Umbilical cord (tissue), 2 donors: ENCODE data around the gene ARHGAP5. TPM values are rescaled to one million over a fixed set of nuclear protein-coding genes. Genes with fewer than 3 reads are reported as not detected.
A peak's percentile ranks its signal among the peaks of the same experiment; 100 is the strongest.

ENCODE experiments used
- DNase-seq: peaks from one replicate; pipeline ENCODE4 v3.0.0-alpha.2; 2015; ENCODE audit warnings: low spot score
- total RNA-seq: library from RNA; depleted of rRNA; stranded (reverse); fragments of >200 nt; gene quantifications from one replicate; pipeline ENCODE4 v1.2.3, GENCODE V29; 2014; ENCODE audit warnings: low replicate concordance; ENCODE audit not compliant: insufficient read depth

ARHGAP5 gene, protein sequence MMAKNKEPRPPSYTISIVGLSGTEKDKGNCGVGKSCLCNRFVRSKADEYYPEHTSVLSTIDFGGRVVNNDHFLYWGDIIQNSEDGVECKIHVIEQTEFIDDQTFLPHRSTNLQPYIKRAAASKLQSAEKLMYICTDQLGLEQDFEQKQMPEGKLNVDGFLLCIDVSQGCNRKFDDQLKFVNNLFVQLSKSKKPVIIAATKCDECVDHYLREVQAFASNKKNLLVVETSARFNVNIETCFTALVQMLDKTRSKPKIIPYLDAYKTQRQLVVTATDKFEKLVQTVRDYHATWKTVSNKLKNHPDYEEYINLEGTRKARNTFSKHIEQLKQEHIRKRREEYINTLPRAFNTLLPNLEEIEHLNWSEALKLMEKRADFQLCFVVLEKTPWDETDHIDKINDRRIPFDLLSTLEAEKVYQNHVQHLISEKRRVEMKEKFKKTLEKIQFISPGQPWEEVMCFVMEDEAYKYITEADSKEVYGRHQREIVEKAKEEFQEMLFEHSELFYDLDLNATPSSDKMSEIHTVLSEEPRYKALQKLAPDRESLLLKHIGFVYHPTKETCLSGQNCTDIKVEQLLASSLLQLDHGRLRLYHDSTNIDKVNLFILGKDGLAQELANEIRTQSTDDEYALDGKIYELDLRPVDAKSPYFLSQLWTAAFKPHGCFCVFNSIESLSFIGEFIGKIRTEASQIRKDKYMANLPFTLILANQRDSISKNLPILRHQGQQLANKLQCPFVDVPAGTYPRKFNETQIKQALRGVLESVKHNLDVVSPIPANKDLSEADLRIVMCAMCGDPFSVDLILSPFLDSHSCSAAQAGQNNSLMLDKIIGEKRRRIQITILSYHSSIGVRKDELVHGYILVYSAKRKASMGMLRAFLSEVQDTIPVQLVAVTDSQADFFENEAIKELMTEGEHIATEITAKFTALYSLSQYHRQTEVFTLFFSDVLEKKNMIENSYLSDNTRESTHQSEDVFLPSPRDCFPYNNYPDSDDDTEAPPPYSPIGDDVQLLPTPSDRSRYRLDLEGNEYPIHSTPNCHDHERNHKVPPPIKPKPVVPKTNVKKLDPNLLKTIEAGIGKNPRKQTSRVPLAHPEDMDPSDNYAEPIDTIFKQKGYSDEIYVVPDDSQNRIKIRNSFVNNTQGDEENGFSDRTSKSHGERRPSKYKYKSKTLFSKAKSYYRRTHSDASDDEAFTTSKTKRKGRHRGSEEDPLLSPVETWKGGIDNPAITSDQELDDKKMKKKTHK (N-terminal part only)
- total RNA-seq, result 273 TPM

DNA sequence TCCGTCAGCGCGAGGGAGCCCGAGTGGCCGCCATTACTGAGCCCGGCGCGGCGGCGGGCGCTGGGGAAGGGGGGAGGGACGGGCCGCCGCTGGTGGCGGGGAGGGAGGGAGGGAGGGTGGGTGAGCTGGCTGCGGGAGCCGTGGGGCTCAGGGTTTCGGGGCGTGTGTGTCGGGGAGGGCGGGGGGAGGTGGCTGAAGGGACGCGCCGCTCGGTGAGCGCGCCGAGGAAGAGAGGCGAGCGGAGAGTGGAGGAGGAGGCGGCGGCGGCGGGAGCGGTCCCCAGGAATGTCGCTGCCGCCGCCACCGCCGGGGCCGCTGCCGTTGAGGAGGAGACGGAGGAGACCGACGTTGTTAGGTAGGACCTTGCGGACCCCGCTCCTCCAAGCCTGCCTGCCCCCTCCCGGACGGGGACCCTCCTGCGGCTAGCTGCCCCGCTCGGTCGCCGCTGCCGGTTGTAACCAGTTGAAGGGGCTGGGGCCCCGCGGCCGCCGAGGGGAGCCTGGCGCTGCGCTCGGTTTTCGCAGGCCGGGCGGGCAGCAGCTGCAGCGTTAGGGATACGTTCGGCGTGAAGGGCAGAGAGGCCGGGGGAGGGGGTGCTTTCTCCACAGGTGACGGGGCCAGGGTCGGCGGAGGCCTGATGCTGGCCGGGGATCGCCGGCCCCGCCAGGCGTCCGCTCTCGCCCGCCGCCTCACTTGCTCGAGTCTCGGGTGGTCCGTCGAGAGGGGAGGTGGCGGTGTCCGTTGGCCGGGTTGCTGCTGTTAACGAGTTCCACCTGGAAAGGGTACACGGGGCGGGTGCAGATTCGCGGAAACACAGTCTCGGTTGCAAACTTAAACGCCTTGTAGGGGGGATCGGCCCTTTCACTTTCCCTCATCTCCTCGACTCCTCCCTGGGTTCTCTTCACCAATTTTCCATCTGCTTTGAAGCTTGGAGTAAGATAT lies at the start of gene ARHGAP5:
Gene ARHGAP5, plus strand, starts transcription at position 224 of the 942 bp plus-strand sequence. CDS start 13,366 bp downstream, outside the sequence.
- DNase-seq, result no peak

DNA sequence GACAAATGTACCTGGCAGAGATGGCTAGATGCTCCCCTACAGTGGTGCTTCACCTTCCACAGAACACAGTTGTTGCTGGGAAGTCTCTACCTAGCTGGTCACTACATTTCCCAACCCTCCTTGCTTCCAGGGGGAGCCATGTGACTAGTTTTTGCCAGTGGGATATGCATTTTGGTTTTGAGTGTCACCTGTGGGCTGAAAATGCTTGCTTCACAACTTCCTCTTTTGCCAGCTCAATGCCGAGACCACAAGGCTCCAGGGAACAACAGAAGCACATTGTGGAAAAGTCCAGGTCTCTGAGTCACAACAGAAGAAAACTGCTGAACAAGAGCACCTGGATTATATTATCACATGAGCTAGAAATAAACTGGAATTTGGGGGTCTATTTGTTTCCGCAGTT lies 48.5 kb upstream of the ARHGAP5 start:
- DNase-seq, result no peak

DNA sequence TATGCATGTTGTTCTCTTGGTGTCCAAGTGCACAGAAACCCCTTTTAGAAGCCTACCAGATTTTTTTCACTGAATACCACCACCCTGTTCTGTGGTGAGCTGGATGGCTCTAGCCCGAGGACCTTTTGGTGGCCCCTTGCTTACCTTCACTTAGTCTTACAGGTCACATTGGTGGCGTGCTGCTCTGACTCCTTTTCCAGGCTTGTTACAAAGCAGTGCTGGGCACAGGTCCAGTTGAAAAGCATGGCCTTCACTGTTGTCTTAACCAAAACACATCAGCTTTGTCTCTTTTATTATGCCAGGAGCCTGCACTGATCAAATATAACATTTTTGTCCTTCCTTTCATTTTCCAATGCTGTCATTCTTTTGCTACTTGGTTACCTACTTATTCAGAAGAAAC lies 43.6 kb upstream of the ARHGAP5 start:
- no peak for DNase-seq

DNA sequence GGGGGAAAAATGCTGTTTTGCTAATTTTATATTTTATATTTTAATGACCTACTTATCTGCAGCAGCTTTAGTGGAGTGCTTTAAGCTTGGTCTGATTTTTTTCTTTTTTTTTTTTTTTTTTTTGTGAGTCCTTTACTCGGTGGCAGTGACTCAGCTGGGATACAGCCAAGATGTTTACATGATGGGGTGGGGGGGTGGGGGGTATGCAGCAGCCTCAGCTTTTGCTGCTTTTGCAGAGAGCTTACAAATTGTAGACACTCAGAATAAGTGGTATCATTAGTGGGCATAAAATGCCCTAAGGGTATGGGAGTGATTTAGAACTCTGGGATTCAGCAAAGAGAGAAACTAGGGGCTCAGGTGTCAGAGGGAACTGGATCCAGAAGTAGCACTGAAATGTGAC lies 38.2 kb upstream of the ARHGAP5 start:
- no peak for DNase-seq

DNA sequence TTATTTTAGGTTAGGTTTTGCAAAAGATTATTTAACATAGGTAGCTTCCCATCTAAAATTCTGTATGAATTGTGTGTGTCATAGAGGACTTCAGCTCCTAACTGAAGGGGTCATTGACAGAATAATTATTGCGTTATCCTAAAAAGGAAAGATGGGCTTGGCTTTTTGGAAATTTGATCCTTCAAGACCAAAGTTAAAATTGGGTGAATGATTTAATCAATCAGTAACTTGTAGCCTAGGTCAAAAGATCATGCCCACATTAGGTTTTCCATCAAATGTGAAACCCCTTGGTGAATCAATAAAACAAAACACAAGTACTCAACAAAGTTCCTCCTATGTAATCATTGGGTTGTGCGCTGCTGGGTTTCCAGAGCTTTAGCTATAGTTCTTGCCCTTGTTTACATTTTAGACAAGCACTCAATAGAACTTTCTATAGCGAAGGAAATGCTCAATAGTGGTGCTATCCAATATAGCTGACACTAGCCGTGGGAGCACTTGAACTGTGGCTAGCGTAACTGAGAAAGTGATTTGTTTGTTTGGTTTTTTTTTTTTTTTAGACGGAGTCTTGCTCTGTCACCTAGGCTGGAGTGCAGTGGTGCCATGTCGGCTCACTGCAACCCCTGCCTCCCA lies 37.6 kb upstream of the ARHGAP5 start:
- DNase-seq, result no peak

DNA sequence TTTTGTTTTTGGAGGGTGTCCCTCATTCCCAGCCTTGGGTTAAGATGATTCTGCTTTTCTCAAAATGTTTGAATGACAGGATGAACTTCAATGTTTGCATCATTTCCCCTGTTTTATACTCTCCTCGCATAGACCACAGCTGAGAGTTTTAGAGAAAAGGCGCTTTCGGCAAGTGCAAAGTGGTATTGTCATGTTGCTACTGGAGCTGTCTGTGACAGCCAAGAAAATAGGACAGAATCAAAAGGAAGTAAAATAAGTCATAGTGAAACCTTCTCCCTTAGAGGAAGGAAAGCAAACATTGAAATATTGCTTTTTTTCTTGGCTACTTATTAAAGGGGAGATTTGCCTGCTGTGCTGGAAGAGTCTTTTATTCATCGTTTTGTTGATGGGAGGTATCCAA lies 33.5 kb upstream of the ARHGAP5 start:
- peak; percentile 25 for DNase-seq

DNA sequence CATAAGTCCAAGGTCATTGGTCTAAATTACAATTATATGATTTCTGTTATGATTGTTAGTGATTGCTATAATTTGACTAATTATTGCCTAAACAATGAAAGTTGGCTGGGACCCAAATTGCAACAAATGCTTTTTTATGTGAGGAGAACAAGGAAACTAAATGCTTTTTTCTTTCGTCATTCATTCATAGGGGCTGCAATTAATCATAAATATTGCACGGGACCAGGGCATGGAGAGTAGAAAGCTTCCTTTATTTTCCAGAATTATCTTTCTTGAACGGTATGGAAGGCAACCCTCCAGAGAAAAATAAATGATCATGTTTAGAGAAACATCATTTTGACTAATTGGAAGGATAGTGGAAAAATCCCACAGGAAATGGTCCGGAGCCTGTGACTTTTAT lies 32.6 kb upstream of the ARHGAP5 start:
- DNase-seq, result no peak

DNA sequence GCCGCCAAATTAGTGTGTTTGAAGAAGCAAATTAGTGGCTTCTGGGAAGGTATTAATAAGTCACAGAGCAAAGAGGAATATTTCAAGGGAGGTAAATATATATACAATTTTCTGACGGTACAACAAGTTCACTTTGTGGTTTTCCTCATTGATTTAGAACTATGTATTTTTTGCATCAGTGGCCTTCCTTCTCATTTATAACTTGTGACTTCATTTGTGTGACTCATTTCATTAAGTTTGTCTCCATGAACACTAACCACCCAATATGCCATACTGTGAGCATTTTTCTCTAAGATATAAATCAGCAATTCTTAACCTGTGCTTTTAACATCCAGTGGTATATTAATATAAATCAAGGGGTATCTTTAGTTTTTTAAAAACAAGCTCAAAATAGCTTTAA lies 29.3 kb upstream of the ARHGAP5 start:
- DNase-seq, result no peak

DNA sequence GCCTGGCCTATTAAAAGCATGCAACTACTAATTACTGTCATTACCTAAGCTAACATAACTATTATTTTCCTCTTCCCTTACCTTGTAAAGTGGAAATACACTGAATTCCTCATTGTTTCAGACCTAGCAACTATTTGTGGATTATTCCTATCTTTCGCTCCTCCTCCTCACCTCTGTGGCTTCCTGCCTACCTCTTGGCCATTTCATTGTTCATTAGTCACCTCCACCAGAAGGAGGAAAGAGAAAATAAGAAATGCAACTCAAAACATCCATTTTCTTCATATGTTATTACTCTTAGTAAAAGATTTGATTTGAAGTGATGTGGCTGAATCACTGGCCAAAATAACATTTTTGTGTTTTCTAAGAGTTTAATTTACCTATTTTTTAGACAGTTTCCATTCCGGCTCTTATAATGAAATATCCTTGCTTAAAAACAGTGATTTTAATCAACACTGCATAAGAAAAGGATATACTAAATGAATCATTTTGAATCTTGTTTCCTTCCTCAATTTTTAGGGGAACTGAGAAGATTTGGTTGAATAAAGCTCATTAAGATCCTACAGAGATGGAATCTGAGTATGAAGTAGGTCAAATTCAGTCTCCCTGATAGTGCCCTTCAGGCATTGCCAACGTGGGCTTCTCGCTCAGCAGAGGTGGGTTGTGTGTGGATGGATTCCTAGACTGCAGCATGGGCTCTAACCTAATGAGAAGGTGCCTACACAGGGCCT lies 27.6 kb upstream of the ARHGAP5 start:
- DNase-seq, result no peak

DNA sequence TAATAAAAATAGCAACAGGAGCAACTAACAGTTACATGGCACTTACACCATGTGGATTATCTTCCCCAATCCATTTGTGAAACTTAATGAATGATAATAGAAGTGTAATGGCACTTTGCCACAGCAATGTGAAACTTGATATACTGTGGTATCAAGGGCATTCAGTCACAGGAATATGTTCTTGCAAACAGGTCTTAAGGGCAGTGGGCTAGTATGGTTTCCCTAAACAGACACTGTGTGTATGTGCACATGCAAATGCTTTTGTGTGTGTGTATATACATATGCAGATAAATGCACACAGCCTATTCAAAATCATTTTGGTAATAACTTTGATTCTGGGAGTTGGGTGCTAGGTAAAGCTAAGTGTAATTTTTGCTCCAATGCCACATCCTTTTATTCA lies 26.2 kb upstream of the ARHGAP5 start:
- DNase-seq, result no peak

DNA sequence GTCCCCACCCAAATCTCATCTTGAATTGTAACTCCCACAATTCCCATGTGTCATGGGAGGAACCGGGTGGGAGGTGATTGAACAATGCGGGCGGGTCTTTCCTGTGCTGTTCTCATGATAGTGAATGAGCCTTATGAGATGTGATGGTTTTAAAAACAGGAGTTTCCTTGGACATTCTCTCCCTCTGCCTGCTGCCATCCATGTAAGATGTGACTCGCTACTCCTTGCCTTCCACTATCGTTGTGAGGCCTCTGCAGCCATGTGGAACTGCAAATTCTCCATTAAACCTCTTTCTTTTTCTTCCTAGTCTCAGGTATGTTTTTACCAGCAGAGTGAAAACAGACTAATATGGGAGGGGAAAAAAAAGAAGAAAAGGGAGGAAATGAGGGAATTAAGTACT lies 22.6 kb upstream of the ARHGAP5 start:
- no peak for DNase-seq

DNA sequence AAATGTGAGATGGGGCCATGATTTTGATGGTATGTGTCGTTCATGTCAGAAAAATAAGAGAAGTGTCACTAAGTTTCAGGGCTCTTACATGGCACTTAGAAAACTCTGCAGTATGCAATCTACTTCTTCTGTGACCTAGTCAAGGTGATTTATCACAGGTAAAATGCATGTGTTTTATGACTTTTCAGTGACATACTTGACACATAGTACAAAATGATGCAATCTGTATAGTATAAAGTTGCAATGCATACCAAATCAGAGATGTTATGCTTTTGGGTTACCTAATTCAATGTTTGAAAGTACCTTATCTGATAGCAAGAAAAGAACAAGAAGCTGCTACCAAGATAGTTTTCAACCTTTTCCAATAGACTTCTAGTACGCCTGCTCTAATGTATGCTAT lies 21.9 kb upstream of the ARHGAP5 start:
- DNase-seq, result no peak

DNA sequence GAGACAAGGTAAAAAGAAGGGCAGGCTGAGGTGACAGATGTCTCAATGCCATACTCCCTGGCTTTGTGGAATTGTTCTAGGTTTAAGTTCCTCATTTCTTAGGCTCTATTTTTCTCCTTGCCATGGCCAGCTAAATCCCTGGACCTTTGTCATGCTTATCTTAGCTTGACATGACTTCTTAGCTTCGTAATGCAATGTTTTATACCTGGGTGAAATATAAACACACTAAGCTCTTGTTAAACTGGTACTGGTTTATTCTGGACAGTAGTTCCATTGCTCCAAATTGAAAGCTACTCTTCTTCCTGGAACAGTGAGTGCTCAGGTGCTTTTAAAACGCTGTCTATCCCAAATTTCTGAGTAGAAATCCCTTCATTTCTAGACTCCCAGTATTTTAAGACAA lies 17.4 kb upstream of the ARHGAP5 start:
- no peak for DNase-seq

DNA sequence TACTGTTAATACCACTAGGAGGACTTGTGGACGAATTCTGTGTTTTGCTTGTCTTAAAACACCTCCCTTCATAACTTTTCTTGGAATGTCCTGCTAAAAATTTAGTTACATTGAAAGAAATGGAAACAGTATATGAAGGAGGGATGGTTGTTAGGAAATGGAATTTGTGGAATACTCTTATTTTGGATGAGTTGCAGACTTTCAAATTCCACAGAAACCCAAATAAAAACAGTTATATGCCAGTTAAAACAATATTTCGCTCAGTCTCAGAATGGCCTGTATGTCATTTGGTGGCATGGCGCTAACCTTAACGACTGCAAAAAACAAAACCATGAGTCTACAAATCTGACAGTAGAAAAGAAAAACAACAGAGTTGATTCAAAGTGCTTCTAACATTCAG lies 12.2 kb upstream of the ARHGAP5 start:
- DNase-seq, result no peak

DNA sequence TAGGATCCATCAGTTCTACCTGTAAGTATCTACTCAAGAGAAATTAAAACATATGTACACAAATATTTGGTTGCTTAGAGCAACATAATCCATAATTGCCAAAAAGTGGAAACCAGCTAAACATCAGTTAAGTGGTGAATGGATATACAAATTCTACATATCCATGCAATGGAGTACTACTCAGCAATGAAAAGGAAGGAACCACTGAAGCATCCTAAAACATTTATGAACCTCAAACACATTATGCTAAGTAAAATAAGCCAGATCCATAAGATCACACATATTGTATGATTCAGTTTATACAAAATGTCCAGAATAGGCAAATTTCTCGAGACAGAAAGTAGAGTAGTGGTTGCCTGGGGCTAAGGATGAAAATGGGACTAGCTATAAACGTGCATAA lies 8.4 kb upstream of the ARHGAP5 start:
- no peak for DNase-seq

DNA sequence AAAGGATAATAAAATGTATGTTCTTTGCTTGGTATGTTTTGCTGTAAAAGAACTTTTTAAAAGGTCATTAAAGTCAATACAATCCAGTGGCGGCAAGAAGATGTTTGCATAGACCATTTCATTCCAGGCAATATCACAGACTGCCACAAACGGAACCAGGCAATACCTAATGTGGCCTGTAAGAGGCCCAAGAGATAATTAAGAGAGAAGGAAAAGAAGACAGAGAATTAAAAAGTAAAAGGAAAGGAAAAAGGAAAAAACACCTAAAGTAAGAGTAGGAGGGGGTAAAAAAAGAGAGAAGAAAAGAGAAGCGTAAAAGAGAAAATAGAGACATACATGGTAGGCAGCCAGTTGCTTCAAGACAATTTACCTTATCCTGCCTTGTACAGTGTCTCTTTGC lies 6.8 kb upstream of the ARHGAP5 start:
- DNase-seq, result no peak

DNA sequence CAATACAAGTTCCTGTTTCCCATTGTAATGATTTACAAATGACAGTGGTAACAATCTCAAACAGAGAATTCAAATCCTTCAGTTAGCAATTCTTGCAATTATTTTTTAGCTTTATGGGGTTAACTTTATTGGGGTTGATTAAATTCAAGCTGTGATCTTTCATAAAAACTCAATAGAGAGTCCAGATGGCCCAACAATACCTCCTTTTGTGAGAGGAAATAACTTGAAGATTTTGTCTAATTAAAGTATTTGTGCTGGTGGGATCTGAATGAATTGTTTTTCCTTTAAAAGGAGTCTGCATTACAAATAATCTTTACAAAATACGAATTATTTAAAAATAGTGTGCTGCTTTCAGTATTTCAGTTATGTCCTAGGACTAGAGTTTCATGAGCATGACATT lies 4.4 kb upstream of the ARHGAP5 start:
- no peak for DNase-seq

DNA sequence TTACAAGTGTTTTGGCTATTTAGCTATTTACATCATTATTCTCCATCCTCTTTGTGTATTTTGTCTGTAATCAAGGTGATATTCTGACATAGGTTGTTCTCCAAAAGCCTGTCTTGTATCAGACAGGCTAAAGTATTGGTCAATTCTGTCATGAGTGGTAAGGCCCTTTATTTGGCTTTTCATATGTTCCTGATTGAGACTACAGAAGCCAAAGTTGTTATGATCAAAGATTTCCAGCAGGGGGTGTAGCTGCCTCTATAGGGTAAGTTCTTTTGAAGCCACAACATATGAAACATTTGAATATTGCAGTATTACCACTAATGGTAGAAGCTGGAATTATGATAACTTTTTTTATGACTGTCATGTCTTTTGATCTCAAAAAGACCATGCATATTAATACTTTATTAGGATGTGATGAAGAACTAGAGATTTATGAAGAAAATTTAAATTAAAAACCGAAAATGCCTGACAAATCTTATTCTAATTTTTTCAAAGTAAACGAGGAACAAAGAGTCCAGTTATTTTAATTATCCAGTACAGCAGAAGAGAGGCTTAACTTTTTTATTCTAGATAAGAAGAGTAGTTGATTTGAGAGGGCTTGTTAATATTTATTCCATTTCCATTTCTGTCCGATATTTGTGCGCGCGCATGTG lies 3.4 kb upstream of the ARHGAP5 start:
- DNase-seq, result peak; percentile 74

DNA sequence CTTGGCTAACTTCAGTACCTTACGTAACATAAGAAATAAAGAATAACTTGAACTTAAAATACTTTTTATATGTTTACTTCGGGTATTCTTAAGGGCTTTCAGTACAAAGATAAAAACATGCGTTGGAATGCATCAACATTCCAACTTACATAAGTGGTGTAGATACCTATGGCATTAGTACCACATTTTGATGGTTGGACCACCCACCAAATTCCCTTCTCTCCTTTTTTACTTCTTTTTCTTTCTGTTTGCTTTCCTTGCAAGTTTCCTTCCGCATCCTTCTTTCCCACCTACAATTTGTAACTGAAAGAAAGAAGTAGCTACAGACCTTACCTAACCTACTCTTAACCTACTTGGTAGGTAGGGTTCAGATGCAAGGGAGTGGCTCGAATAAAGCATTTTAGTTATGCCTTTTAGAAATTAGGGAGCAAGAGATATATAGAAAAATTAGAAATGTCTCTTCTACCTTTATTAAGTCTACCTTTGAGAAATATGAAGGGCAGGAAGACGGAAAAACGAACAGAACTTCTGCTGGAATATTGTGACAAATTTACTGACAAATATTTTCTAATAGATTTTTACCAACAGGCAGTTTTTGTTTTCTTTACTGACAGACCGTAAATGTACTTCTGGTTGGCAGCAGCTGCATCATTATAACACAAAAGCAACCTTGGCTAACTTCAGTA lies 2.1 kb upstream of the ARHGAP5 start:
- DNase-seq, result peak; percentile 22
